GM21423 (cell line): Measurements from ENCODE around the gene SAYSD1.

ENCODE experiments used
- ATAC-seq: cut with Tn5 transposase; IDR thresholded peaks from one replicate; pipeline ENCODE4 v1.9.1; 2021; ENCODE audit warnings: mild to moderate bottlenecking, moderate library complexity; ENCODE audit not compliant: unreplicated experiment

Gene SAYSD1

DNA sequence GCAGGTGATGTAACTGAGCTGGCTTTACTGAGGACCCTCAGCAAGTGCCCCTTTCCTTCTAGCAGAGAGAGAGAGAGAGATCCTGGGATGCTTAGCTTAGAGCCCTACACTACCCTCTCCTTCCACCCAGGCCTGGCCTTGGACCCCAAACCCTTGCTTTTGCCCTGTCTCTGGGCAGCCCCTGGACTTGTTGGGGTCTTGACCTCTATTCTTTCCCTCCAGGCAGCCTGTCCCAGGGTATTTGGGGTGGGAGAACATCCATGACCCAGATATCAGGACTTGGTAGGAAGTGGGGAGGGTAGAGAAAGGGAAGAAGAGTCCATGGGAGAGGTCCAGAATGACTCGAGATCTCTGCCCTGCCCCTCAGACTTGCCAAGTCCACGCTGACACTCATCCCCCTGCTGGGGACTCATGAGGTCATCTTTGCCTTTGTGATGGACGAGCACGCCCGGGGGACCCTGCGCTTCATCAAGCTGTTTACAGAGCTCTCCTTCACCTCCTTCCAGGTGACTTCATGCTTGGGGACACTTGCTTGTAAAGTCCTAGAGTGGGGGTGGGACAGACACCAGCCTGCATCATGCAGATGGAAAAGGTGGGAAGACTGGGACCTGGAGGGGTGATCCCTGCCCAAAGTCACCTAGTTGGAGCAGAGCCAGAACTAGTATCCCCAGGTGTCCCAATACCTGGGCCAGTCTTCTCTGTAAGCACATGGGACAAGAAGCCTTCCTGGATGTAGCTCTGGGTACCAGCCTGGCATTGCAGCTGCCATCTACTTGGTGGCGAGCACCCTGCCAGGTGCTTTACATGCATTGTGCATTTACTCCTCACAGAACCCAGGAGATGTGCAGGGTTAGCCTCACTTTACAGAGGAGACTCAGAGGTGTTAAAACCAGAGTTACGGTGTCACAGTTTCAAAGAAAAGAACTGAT is 35.5 kb downstream of the SAYSD1 start:
- ATAC-seq, result no peak

DNA sequence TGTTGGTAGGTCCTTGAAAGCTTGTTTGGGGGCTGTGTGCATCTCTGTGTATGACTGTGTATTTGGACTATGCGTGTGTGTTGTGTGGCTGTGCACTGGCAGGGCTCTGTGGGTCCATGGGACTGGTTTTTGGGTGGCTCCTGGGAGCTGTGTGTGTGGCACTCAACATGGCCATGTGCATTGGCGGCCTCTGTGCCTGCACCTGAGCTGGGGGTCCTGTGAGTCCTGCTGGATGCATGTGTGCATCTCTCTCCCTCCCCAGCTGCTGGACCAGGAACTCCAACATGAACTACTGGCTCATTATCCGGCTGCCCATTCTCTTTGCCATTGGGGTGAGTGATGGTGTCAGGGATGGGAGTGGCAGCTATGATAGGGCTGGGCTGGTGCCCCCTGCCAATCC is 36.3 kb downstream of the SAYSD1 start:
- ATAC-seq, result no peak

DNA sequence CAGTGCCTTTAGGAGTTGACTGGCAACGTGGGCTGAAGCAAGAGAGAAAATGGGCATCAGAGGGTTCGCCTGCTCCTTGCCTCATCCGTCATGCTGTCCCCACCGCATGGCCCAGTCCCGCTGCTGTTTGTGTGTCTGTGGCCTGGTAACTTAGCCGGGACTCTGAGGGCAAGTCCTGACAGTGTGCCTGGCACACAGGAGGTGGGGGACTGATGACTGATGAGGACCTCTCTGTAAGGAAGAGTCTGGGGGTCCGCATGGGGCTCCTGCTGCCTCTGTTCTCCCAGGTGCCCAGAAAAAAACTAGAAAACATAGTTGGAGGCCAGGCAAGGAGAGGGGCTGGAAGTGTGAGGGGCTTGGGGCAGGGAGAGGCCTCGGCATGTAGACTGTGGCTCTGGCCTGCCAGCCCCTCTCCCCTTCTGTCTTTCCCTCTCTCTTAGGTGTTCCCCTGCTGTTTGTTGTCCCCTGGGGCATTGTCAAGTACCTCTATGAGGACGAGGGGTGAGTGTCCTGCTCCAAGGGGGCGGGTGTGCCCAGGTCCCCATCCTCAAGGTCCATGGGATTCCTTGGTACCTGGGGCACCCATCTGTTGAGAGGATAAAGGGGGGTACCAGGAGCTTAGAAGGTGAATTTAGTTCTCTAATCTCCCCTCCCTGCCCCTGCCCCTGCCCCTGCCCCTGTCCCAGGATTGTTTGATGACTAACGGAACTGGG is 36.9 kb downstream of the SAYSD1 start:
- no peak for ATAC-seq

DNA sequence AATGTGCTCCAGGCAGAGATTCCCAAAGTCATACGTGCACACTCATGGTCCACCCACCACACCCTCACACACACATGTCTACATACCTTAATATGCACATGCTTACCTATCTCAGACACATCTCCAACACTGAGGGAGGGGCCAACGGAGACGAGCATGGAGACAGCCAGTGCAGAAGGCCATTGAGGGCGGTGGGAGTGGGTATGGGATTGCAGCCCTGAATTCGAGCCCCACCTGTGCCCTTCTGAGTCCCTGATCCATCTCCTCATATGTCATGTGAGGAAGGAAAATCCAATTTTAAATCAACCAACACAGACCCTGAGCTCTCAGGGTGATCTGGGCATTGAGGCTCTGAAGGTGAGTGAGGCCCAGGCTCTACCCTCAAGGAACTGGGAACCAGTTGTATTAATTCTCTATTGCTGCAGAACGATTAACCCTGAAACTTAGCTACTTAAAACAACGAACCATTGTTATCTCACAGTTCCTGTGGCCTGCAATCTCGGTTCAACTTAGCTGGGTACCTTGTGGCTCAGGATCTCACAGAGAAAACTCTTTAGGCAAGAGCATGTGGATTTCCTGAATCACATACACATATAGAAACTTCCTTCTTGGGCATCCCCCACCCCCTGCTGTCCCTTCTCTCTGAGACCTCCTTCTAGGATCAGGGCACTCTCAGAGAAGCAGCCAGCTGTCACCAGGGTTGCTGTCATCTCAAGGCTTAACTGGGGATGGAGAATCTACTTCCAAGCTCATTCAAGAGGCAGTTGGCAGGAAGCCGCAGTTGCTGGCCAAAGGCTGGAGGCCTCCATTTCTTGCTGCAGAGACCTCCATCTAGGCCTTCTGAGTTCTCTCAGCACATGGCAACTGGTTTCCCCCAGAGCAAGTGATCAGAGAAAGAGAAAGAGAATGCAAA is 38.1 kb downstream of the SAYSD1 start:
- ATAC-seq, result no peak

DNA sequence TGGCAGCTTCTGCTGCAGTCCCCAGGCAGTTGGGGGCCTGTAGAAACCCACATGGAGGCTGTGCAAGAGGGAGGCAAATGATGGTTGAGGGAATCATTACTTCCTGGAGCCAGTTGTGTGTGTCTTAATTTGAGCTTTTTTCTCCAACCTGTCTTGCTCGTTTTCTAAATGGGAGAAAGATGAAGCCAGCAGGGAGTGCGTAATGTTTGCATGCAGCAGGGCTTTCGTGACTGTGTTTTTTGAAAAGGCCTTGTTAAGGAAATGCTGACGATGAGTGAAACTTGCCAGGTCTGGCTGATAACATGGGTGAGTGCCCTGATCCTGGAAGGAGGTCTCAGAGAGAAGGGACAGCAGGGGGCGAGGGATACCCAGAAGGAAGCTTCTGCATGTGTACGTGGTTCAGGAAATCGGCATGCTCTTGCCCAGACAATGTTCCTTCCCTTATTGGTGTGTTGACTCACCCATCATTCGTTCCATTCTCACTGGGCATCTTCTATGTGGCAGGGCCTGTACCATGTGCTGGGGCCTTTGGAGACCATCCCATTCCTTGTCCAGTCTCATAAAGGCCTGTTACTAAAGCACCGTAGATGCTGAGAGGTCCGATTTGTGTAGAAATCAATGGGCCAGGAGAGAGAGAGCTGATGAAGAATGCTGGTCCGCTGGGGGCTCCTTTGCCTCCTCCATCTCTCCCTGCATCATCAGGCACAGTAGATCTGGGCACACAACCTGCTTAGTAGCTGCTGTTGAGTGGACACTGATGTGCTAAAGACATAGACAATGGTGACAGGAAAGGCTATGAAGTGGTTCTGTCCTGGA is 39.0 kb downstream of the SAYSD1 start:
- no peak for ATAC-seq

DNA sequence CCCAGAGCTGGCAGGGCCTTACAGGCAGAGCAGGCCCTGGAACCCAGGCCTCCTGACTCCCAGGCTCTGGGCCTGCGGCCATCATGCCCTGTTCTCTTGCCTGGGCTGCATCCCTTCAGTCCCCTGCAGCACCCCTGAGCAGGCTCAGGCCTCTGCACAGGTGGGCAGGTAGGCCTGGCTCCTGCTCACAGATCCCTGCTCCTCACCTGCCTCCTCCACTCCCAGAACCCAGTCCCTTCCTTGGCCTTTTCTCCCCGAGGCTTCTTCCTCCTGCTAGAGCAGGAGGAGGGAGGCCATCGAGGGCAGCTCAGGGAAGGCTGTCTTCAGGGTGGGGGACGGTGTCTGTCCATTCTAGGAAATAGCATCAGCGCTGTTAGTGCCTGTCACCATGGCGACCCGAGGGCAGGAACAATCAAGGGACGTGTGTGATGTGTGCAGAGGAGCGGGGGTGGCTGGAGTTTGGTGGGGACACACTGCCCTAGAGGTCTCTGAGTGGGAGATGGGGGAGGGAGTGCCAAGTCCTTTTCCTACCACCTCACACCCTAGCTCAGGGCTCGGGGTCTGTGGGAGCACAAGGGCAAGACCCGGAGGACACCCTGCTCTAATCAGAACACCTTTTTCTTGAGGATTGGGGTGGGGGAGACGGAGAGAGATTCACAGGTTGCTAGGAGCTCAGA is 39.8 kb downstream of the SAYSD1 start:
- ATAC-seq, result no peak

DNA sequence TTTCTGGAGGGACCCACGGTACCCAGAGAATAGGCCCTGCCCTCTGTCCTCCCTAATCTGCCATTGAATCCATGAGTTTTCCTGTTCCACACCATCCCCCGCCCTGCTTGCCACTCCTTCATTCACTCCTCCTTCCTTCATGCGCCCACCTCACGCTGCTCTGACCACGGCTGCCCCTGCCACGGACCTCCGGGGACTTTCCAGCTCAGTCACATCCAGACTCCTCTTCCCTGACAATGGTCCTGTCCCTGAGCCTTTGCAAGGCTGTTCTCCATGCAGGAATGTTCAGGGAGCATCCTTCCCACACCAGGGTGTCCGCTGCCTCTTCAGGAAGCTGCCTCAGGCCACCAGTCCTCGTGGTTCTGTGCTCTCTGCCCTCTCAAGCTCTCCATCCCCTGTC is 40.5 kb downstream of the SAYSD1 start:
- no peak for ATAC-seq

DNA sequence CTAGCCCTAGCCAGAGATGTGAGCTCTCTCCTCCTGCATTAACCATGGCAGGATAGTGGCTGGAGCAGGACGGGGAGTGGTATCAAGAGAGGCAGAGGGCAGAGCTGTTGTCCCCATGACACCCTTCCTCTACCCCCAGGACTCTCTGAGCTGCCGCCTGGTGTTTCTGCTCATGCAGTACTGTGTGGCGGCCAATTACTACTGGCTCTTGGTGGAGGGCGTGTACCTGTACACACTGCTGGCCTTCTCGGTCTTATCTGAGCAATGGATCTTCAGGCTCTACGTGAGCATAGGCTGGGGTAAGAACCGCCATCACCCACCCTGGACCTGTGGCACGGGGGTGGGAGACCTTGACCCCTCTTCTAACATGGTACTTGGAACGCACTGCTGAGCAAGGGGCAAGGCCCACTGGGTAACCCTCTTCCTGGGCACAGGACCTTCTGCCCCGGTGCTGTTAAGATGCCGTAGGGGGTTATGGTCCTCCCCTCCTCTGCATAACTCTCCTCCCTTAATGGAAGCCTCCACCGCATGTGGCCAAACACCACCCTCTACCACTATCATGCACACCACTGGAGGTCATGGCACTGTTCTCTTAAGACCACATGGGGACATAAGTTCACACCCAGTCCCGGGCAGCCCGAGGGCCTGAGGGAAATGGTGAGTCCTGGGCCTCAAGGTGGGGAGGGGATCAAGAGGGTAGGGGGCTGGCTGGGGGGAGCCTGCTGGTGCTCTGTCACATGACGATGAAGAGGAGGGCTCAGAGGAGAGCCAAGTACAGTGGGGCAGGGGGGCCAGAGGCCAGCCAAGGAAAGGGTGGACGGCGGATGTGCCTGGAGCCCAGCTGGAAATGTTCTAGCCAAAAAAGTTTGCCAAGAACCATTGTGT is 41.3 kb downstream of the SAYSD1 start:
- no peak for ATAC-seq

DNA sequence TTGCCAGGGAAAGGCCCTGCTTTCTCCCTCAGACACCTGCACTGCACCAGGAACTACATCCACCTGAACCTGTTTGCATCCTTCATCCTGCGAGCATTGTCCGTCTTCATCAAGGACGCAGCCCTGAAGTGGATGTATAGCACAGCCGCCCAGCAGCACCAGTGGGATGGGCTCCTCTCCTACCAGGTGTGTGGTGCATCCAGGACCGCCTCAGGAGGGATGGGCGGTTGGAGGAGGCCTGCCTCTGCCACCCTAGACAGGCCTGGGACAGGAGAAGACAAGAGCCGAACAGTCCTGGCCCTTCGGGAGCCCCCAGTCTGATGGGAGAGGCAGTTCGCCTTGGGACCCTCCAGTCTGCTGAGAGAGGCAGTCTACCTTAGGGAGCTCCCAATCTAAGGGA is 42.2 kb downstream of the SAYSD1 start:
- no peak for ATAC-seq

DNA sequence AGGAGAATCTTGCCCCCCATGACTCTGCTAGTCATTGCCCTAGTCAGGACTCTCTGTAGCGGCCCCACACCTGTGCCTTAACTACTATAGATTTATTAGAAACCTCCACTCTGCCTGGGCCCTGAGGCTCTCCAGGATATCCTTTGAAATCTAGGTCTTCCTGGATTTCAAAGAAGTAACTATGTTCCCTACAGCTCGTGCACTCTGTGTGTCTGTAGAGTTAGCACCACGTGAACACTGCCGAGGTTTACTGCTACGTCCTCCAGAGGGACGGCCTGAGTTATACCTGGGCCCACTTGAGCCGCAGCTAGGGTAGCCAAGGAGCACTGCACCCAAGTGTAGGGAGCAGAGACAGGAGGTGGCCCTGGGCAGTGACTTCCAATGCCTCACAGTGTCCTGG is 46.6 kb downstream of the SAYSD1 start:
- ATAC-seq, result no peak

DNA sequence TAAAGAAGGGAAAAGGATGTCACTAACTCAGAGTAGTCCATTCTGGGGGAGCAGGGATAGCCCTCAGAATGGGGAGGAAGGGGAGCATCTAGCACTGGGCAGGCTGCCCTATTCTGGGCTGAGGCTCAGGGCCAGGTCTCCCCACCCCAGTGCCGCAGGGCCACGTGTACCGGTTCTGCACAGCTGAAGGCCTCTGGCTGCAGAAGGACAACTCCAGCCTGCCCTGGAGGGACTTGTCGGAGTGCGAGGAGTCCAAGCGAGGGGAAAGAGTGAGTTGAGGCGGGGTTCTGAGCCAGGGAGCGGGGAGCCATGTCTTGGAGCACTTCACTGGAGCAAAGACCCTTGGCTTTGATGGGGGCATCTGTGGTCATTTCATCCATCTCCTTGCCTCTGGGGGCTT is 49.4 kb downstream of the SAYSD1 start:
- no peak for ATAC-seq

DNA sequence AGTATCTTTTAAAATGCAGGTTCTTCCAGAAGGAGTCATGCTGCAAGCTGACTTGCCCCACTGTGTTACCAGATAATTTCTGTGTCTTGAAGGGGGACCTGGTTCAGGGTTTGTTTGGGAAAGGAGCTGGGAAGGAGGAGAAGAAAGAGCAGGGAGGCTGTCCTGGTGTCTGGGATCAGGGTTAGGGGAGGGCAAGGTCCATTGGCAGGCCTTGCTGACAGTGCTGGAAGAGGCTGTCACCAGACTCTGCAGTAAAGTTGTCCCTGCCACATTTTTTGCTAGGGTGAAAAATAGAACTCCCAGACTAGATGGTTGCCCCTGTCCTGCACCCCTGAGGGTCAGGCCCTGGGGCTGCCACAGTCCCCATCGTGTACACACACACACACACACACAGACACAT is 51.5 kb downstream of the SAYSD1 start:
- ATAC-seq, result no peak

DNA sequence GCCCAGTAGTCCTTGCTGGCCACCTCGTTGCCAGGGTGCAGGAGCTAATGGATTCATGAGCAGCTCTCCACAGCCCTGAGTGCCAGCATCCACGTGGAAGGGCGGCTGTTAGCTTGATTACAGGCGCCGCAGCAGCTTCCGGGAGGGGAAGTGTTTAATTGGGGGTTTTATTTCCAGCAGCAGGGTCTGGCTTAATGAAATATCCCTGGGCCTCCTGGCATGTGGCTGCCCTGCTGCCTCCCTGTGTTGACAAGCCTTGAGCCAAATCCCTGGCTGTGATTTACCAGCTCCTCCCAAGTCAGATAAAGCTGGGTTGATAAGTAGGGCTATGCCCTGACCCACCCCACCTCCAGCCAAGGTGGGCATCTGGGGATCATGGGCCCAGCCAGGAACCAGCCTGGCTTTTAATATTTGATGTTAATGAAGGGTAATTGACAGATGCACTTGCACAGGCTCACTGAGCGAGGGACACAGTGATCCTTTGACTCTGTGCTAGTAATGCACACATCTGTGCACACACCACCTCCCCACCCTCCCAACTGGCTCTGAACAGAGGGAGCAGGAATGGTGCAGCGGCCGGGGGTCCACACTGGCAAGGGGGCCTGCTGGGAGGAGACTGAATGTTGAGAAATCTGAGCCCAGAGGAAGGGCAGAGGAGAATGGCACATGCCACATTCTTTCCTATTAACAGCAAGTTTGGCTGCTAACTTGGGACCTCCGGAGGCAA is 52.8 kb downstream of the SAYSD1 start:
- no peak for ATAC-seq

DNA sequence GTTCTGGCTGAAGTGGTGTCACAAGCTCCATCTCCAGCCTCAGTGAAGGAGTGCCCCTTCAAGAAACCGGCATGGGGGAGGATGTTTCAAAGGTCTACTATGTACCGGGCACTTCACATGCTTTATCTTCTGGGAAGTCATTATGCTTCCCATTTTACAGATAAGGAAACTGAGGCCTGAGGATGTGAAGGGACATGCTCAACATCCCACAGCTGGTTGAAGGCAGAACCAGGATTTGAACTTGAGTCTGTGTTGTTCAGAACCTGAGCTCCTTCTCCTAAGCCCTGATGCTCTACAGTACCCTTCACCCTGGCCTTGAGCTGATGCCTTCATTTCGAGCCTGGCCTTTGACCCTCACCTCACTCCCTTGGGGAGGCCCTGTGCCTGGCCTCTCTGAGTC is 53.4 kb downstream of the SAYSD1 start:
- ATAC-seq, result no peak

DNA sequence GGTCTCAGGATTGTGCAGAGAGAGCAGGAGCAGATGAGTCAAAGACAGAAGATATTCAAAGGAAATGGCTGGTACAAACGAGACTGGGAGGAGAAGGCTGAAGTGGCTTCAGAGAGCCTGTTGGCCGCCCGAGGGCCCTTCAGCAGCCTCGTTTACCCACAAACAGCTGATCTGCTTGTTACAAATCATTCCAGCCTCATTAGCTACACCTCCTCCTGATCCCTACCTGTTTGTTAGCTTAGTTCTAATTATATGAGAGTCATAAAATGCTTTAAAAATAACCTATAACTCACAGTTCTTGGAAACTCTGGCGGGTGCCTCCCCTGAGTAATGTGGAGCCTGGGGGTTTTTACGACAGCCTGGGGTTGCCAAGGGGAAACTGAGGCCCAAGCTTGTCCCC is 53.8 kb downstream of the SAYSD1 start:
- ATAC-seq, result no peak

DNA sequence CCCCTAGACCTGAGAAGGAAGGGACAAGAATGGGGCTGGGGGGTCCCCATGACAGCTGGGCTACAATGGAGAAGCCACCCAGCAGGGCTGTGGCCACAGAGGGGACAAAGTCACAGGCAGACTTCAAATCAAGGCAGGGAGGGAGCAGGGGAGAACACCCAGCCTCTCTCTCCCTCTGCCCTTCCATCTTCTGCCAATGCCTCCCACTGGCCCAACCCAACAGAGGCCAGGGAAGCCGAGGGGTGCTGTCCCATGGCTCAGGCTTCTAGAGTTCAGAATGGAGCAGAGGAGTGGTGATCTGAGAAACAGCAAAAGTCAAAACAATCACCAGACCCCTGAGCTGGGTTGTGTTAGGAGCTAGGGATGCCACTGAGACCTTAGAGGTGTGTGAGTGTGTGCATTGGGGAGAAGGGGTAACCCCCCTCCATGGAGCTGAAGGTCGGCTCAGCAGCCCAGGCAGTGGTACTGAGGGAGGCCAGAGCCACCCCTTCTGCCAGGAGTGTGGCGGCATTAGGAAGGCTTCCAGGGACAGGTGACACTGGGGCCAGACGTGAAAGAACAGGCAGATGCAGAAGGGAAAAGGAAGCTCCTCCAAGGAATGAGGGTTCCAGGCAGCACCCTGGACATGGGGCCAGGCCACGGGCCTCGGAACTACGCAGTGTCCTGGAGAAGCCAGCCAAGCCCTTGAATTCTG is 54.4 kb downstream of the SAYSD1 start:
- ATAC-seq, result no peak

DNA sequence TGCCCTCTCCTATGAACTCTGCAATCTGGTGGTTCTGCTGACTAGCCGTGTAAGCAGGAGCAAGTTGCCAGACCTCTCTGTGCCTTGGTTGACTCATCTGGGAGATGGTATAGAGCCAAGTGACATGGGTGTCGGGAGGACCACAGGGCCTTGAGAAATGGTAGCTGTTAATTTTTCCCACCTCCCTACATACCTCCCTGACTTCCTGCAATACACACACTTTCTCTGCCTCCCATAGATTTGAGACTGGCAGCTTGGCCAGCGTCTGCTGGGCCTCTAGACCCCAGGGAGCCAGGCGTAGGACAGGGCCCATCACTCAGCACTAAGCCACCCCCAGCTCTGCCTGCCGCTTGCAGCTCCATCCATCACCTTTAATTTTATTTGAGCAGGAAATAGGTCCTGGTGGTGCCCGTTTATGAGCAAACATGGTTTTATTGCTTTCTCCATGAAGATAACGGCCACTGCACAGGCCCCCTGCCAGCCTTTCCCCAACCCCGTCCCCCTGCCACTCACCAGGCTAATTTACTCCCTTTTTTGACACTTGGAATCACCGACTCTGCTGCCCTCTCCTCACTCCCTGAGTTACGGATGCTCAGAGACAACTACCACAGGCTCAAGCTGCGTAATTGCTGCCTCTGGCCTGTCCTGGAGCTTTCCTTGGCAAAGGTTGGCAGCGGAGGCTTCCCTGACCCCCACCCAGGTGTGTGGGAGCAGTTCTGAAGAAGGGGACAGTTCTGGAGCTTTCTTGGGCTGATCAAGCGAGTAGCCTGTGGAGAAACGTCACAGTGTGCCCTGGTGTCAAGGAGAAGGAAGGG is 55.3 kb downstream of the SAYSD1 start:
- ATAC-seq, result no peak
